IPS-18c (cell line): Measurements from ENCODE around the gene OPCML.

ENCODE experiments used
- H3K4me3 ChIP-seq: 2 replicates; pipeline ENCODE4 v1.7.0; 2013; ENCODE audit warnings: low read depth, mild to moderate bottlenecking, low read length, moderate library complexity; ENCODE audit not compliant: insufficient read depth
- H3K9me3 ChIP-seq: one replicate; pipeline ENCODE4 v1.6.1; 2013; ENCODE audit warnings: mild to moderate bottlenecking, low read length, moderate library complexity; ENCODE audit not compliant: control insufficient read depth, insufficient read depth

The OPCML gene

GRCh38 chr11:132907651-132908413 lies 624.5 kb downstream of the OPCML start:
- H3K9me3 ChIP-seq: no peaks in the 10 kb centered on the region
- no peak overlapping the region for H3K4me3 ChIP-seq

DNA sequence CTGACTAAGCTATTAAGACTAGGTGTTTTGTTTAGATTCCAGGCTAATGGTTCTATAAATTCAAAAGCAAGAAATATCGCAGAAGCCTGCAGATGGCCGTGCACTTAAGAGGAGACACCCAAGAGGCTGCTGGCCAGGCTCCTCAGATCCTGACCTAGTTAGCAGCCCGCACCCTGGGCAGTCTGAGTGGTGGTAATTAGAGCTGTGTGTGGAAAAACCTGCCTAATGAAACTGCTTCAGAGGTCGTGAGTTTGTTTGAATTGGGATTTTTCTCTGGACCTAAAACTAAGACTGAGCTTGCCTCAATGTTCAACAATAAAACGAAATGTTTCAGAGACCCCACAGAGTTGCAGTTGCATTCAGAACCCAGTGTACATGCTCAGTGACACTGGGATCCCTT lies 627.7 kb downstream of the OPCML start:
- Histone ChIP-seq H3K9me3 (no peaks in the 10 kb centered on the region), H3K4me3 (no peak overlapping the region)

GRCh38 chr11:132904091-132904490 lies 628.2 kb downstream of the OPCML start:
- Histone ChIP-seq H3K4me3 (no peak overlapping the region), H3K9me3 (no peaks in the 10 kb centered on the region)

DNA sequence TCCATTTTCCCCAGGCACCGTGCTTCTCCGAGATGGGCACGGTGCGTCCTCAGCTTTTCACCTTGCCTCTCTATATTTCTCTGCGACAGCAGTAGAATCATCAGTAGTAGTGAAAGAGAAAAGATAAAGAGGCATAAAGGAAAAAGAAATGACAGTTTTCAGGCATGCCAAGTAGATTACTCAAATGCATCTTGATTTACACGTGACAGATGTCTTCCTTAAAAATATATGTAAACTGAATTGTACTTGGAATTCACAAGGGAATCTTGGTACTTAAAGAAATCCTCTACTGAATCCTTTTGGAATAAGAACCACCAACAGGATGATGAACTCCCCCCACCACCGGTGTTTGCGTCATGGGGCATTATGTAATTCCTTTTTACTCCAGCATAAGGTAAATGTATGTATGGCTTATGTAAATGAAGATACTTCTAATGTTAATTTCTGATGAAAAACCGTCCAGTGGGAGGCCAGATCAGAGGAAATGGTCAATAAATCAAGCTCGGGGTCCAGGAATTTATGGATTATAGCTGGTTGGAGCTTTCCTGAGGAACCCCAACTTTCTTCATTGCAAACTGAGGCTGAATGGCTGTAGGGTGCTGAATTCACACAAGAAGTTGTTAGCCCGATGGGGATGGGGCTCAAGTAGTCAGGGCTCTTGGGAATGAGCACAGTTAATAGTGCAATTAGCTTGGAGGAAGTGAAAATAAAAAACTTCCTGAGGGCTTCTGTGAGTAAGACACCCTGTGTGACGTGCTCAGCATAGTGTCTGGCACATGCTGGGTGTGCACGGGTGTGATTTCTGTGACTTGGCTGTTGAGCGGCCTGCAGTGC lies 630.4 kb downstream of the OPCML start:
- no peaks in the 10 kb centered on the region for H3K9me3 ChIP-seq
- H3K4me3 ChIP-seq: peak overlapping the region; percentile 20; the same call in 1 of the 2 replicates

GRCh38 chr11:132898676-132899075 lies 633.6 kb downstream of the OPCML start:
- no peaks in the 10 kb centered on the region for H3K9me3 ChIP-seq
- no peak overlapping the region for H3K4me3 ChIP-seq

- H3K9me3 ChIP-seq: no peaks in the 10 kb centered on the region
- no peak overlapping the region for H3K4me3 ChIP-seq
Measured at GRCh38 chr11:132898021-132898420, 634.3 kb downstream of the OPCML start.

DNA sequence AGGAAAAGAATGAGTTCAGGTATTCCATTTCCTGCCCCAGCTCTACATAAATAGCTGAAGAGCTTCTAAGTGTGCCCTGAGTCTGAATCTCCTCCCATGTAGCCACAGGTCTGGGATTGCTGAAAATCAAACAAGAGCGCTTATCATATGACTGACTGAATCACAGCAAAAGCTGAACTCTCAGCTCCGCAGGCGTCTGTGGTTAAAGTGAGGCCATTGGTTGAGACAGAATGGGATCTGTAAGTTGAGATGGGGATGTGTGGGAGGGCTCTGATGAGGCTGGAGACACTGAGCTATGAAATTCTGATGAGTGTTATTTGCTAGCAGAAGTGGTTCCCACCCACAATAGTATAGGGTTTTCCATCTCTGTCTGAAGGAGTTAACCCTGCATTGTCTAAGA lies 637.0 kb downstream of the OPCML start:
- Histone ChIP-seq H3K9me3 (no peaks in the 10 kb centered on the region), H3K4me3 (no peak overlapping the region)

DNA sequence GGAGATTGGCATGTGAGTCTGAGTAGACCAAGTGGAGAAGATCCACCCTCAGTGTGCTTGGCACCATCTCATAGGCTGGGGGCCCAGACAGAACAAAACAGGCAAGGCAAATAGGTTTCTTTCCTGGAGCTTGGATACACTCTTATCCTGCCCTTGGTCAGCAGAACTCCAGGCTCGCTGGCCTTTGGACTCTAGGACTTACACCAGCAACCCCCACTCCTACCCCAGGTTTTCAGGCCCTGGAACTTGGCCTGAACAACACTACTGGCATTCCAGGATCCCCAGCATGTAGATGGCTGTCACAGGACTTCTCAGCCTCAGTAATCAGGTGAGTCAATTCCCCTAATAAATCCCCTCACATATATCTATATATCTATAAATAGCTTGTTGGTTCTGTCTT lies 637.7 kb downstream of the OPCML start:
- Histone ChIP-seq H3K4me3 (no peak overlapping the region), H3K9me3 (no peaks in the 10 kb centered on the region)

DNA sequence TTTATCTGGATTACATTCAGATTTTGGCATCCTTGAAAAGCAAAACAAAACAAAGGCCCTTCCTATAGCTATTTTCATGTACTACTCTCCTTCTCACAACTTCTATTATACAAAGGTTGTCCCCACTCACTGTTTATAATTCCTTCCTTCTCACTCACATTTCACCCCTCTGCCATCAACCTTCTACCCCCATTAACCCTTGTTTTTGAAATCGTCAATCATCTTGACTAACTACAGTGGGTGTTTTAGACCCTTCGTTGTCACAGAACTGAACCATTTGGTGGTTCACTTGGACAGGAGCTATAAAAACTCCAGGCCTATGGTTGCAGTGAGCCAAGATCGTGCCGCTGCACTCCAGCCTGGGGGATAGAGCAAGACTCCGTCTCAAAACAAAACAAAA lies 639.4 kb downstream of the OPCML start:
- H3K4me3 ChIP-seq: no peak overlapping the region
- H3K9me3 ChIP-seq: no peaks in the 10 kb centered on the region

DNA sequence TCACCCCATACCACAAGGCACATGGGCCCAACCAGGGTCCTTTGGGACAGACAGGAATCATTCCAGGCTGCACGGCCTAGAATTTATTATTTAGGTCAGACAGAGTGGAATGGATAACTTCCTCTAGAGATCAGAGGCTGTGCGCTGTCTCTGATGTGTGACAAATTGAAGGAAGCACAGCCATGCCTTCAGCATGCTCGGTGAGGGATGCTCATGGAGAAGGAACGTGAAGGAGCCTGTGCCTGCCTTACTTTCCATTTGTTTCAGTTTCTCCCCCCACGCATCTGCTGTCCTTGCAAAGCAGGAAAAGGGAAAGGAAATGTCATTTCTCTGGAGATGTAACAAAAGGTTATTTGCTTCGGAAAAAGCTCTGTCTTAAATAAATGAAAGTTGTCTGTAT lies 644.1 kb downstream of the OPCML start:
- no peaks in the 10 kb centered on the region for H3K9me3 ChIP-seq
- H3K4me3 ChIP-seq: no peak overlapping the region

DNA sequence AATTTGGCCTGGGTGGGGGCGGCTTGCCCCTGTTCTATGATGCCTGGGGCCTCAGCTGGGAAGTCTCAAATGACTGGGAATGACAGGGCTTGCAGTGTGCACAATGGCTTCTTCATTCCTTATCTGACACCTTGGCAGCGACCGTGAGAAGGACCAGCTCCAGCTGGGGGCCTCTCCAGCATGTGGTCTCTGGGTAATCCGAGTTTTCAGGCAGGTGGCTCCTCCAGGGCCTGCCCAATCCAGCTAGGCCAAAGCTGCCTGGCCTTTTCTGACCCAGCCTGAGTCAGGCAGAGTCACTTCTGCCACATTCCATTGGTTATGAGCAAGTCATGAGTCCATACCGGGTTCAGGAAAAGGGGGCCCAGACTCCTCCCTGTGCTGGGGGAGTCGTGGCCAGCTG lies 646.0 kb downstream of the OPCML start:
- Histone ChIP-seq H3K9me3 (peaks cover 2% of the 10 kb centered on the region), H3K4me3 (no peak overlapping the region)

DNA sequence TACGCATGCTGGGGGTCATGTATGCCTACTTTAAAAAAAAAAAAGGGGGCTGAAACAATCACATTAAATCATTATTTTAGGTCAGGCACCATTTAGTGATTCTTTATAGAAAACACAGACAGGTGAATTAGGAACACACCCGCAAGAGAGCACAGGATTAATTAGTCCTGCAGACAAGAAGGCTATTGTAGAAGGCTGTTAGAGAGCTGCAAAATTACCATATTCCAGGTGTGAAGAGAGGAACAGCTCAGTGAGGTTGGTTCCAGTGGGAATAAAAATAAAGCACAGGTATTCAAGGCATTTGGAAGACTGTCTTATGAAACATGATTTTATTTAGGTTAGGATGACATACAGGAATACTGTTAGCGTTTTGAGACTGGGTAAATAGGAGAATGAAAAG lies 649.1 kb downstream of the OPCML start:
- Histone ChIP-seq H3K9me3 (peaks cover 2% of the 10 kb centered on the region), H3K4me3 (no peak overlapping the region)

- H3K4me3 ChIP-seq: no peak overlapping the region
- H3K9me3 ChIP-seq: peaks cover 4% of the 10 kb centered on the region
Measured at GRCh38 chr11:132881622-132882021, 650.7 kb downstream of the OPCML start.

GRCh38 chr11:132878111-132878510 lies 654.2 kb downstream of the OPCML start:
- Histone ChIP-seq H3K4me3 (no peak overlapping the region), H3K9me3 (peaks cover 6% of the 10 kb centered on the region)

DNA sequence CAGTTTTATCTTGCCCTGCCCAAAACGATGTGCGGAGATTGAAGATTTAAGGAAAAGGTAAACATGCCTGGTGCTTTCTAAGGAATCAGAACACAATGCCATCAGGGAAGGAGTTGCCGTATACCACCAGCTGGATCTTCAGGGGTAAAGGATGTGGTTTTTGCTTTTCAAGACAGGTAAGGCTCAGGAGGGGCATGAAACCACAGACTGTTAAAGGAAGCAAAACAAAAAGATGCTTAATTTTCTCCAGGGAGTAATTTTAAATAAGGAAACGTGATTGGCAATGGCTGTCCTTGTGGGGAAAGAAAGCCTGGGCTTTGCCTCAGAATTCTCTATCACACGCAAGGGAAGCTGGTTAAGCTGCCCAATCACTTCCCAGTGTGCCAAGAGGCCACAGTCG lies 655.6 kb downstream of the OPCML start:
- Histone ChIP-seq H3K4me3 (no peak overlapping the region), H3K9me3 (peaks cover 3% of the 10 kb centered on the region)

DNA sequence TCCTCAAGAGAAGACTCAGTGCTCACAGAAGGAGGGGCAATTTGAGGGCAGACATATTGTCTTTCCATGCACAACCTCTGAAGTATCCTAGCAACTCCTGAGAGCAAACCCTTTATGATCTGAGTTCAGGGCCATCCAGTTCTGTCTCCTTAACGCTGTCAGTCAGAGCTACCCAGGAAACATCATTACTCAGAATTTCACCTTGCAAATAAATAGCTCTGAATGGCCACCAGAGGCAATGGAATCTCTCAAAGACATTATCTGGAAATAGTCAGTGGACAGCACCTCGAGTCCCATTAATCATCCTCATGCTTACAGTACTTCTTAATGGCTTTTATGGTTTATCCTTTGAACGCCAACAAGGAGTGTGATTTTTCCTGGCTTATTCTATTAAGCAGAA lies 656.1 kb downstream of the OPCML start:
- no peak overlapping the region for H3K4me3 ChIP-seq
- peaks cover 3% of the 10 kb centered on the region for H3K9me3 ChIP-seq

GRCh38 chr11:132874638-132875037 lies 657.7 kb downstream of the OPCML start:
- H3K9me3 ChIP-seq: peaks cover 3% of the 10 kb centered on the region

GRCh38 chr11:132873841-132874240 lies 658.5 kb downstream of the OPCML start:
- H3K9me3 ChIP-seq: peaks cover 3% of the 10 kb centered on the region
- no peak overlapping the region for H3K4me3 ChIP-seq

More at GRCh38 chr11:132874638-132875037, 657.7 kb downstream of the OPCML start:
- H3K4me3 ChIP-seq: no peak overlapping the region
